OCI-M2 (cell line): ENCODE data around the gene CACNG5.

Experiments used
- DNase-seq: peaks from one replicate; lab custom pipeline; 2025; ENCODE audit not compliant: unreplicated experiment; lab: John Stamatoyannopoulos, UW

CACNG5 gene

GRCh38 chr17:66834919-66835454 is at the start of gene CACNG5:
Gene CACNG5, plus strand, starts transcription at chr17:66835117. Its CDS starts 42,216 bp downstream, at chr17:66877333.
- no peak for DNase-seq

GRCh38 chr17:66786107-66786506 is 48.8 kb upstream of the CACNG5 start:
- DNase-seq = no peak

GRCh38 chr17:66787914-66788313 is 47.0 kb upstream of the CACNG5 start:
- DNase-seq = no peak

- DNase-seq = no peak
Measured at GRCh38 chr17:66789093-66789492, 45.8 kb upstream of the CACNG5 start.

GRCh38 chr17:66789961-66790437 is 44.9 kb upstream of the CACNG5 start:
- no peak for DNase-seq

GRCh38 chr17:66790501-66791061 is 44.3 kb upstream of the CACNG5 start:
- DNase-seq = no peak

- no peak for DNase-seq
Measured at GRCh38 chr17:66791347-66791746, 43.6 kb upstream of the CACNG5 start.

GRCh38 chr17:66793814-66794213 is 41.1 kb upstream of the CACNG5 start:
- no peak for DNase-seq

- no peak for DNase-seq
Measured at GRCh38 chr17:66795486-66795885, 39.4 kb upstream of the CACNG5 start.

GRCh38 chr17:66799849-66800537 is 34.9 kb upstream of the CACNG5 start:
- DNase-seq = no peak

GRCh38 chr17:66803474-66803951 is 31.4 kb upstream of the CACNG5 start:
- DNase-seq = no peak

- no peak for DNase-seq
Measured at GRCh38 chr17:66805567-66805966, 29.4 kb upstream of the CACNG5 start.

GRCh38 chr17:66807182-66807581 is 27.7 kb upstream of the CACNG5 start:
- no peak for DNase-seq

GRCh38 chr17:66809408-66809807 is 25.5 kb upstream of the CACNG5 start:
- DNase-seq = no peak

- DNase-seq = no peak
Measured at GRCh38 chr17:66810951-66811682, 23.8 kb upstream of the CACNG5 start.

GRCh38 chr17:66811683-66812054 is 23.2 kb upstream of the CACNG5 start:
- DNase-seq = no peak

- DNase-seq = no peak
Measured at GRCh38 chr17:66812571-66812970, 22.3 kb upstream of the CACNG5 start.

- DNase-seq = no peak
Measured at GRCh38 chr17:66813296-66813695, 21.6 kb upstream of the CACNG5 start.

- no peak for DNase-seq
Measured at GRCh38 chr17:66814026-66814425, 20.9 kb upstream of the CACNG5 start.

- DNase-seq = no peak
Measured at GRCh38 chr17:66814570-66814969, 20.3 kb upstream of the CACNG5 start.

GRCh38 chr17:66817750-66818149 is 17.2 kb upstream of the CACNG5 start:
- DNase-seq = no peak

GRCh38 chr17:66819466-66819865 is 15.5 kb upstream of the CACNG5 start:
- no peak for DNase-seq
